Large intestine (tissue), 3 donors: ENCODE results near the gene IL17RC. TPM values are rescaled to one million over a fixed set of nuclear protein-coding genes. Genes with fewer than 3 reads are reported as not detected.

ENCODE experiments used
- DNase-seq, 2 donors: peaks; one replicate each; pipeline versions ENCODE4 v3.0.0 to v3.0.0-alpha.2; 2013
- H3K27ac ChIP-seq: one replicate; pipeline ENCODE4 v1.5.1; 2013; ENCODE audit warnings: low read length
- H3K27me3 ChIP-seq: 2 replicates; pipeline ENCODE4 v1.6.1; 2013; ENCODE audit warnings: low read length; ENCODE audit not compliant: control insufficient read depth, insufficient read depth
- H3K36me3 ChIP-seq: 2 replicates; pipeline ENCODE4 v1.6.1; 2013; ENCODE audit warnings: low read length; ENCODE audit not compliant: control insufficient read depth, insufficient read depth
- H3K4me1 ChIP-seq: one replicate; pipeline ENCODE4 v1.6.1; 2013; ENCODE audit warnings: low read length; ENCODE audit not compliant: control insufficient read depth, insufficient read depth
- H3K4me3 ChIP-seq: one replicate; pipeline ENCODE4 v1.5.1; 2013; ENCODE audit warnings: low read length
- H3K9me3 ChIP-seq: one replicate; pipeline ENCODE4 v1.6.1; 2013; ENCODE audit warnings: mild to moderate bottlenecking, low read depth, low read length, moderate library complexity; ENCODE audit not compliant: control insufficient read depth
- WGBS: methylation state at CpG from one replicate; pipeline ENCODE4 v1.1.5; 2013; ENCODE audit warnings: low lambda C conversion rate; ENCODE audit not compliant: insufficient coverage; 5-methylcytosine and 5-hydroxymethylcytosine counted together
- polyA plus RNA-seq: library from polyadenylated mRNA; unstranded; fragments of 120-200 nt; gene quantifications from one replicate; pipeline ENCODE4 v1.2.1, GENCODE V29; 2013

IL17RC gene
- polyA plus RNA-seq, 1 donor = 36.3 TPM

GRCh38 chr3:9916346-9916733 is 558 bp upstream of the IL17RC start:
- DNase-seq = peak in 1 of 2 donors; percentile 38
- Histone ChIP-seq H3K4me3 (peak overlapping the region; percentile 56), H3K36me3 (peaks cover 31% of the 10 kb centered on the region), H3K4me1 (peaks cover 35% of the 10 kb centered on the region), H3K27ac (peak overlapping the region; percentile 93), H3K9me3 (no peaks in the 10 kb centered on the region), H3K27me3 (no peaks in the 10 kb centered on the region)
- no CpG with 5 or more reads among the region's 7 CpGs for WGBS

DNA sequence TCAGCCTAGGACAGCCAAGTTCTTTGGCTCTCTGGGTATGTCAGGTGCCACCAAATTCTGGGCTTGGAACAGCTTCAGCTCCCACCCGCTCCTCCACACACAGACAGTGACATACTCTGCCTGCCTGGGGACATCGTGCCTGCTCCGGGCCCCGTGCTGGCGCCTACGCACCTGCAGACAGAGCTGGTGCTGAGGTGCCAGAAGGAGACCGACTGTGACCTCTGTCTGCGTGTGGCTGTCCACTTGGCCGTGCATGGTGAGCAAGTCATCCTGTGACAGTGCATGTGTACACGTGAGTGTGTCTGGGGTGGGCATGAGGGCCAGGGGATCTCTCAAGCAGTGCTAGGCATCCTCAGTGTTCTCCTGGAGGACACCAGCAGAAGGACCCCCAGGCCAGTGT is 922 bp downstream of the IL17RC start:
- no peaks in the 10 kb centered on the region for H3K9me3 ChIP-seq
- peaks cover 26% of the 10 kb centered on the region for H3K36me3 ChIP-seq
- WGBS = no CpG with 5 or more reads among the region's 10 CpGs
- no peaks in the 10 kb centered on the region for H3K27me3 ChIP-seq
- no peak overlapping the region for H3K27ac ChIP-seq
- H3K4me3 ChIP-seq = no peak overlapping the region
- DNase-seq = no peak
- peaks cover 35% of the 10 kb centered on the region for H3K4me1 ChIP-seq

DNA sequence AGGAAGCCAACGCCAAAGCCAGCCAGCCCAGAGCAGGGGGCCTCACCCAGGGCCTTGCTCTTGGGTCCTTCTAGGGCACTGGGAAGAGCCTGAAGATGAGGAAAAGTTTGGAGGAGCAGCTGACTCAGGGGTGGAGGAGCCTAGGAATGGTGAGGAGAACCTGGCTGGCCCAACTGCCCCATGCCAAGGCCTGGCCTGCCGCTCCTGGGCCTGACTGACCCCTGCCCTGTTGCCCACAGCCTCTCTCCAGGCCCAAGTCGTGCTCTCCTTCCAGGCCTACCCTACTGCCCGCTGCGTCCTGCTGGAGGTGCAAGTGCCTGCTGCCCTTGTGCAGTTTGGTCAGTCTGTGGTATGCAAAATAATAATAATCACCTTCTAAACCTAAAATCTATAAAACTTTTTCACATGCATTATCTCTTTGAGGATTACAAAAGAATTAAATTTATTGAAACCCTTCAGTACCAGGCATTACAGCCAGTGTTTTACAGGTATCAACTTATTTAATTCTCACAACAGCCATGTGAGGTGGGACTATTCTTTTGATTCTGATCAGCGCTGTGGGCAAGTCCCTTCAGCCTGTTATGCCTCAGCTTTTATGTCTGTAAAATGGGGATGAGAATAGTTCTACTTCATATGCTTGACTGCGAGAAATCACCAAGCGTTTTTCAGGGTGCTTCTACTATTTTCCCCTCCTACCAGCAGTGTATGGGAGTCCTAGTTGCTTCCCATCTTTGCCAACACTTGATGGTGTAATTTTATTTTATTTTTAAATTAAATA is 1.6 kb downstream of the IL17RC start:
- 100% methylated on average over 1 of the region's 8 CpGs for WGBS

GRCh38 chr3:9928158-9928557 is 11.3 kb downstream of the IL17RC start:
- Histone ChIP-seq H3K4me1 (no peaks in the 10 kb centered on the region), H3K27me3 (no peaks in the 10 kb centered on the region), H3K27ac (no peak overlapping the region), H3K9me3 (no peaks in the 10 kb centered on the region), H3K36me3 (peaks cover 37% of the 10 kb centered on the region), H3K4me3 (no peak overlapping the region)
- WGBS = no CpG with 5 or more reads among the region's 23 CpGs
- DNase-seq = no peak

More for the DNA sequence above, 1.6 kb downstream of the IL17RC start:
- peaks cover 26% of the 10 kb centered on the region for H3K36me3 ChIP-seq
- no peak overlapping the region for H3K27ac ChIP-seq
- H3K9me3 ChIP-seq = no peaks in the 10 kb centered on the region
- no peak overlapping the region for H3K4me3 ChIP-seq
- DNase-seq = no peak
- no peaks in the 10 kb centered on the region for H3K27me3 ChIP-seq
- peaks cover 35% of the 10 kb centered on the region for H3K4me1 ChIP-seq

- Histone ChIP-seq H3K4me3 (no peak overlapping the region), H3K4me1 (peaks cover 15% of the 10 kb centered on the region), H3K27ac (no peak overlapping the region), H3K9me3 (no peaks in the 10 kb centered on the region), H3K27me3 (no peaks in the 10 kb centered on the region), H3K36me3 (peaks cover 23% of the 10 kb centered on the region)
- WGBS = 92% methylated on average over 2 of the region's 4 CpGs
- no peak for DNase-seq
Observed at GRCh38 chr3:9930804-9931418, 14.0 kb downstream of the IL17RC start.

DNA sequence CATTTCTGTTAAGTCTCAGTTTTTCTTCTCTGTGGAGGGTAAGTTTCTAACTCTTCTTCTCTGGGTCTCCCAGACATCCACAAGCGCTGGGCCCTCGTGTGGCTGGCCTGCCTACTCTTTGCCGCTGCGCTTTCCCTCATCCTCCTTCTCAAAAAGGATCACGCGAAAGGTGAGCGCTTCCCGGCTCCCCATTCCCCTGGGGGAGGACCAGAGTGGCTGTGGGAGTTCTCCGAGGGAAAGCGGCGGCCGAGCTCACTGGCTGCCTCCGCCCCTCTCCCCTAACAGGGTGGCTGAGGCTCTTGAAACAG is 15.6 kb downstream of the IL17RC start:
- Histone ChIP-seq H3K36me3 (peaks cover 29% of the 10 kb centered on the region), H3K4me1 (peaks cover 15% of the 10 kb centered on the region), H3K9me3 (no peaks in the 10 kb centered on the region), H3K27me3 (no peaks in the 10 kb centered on the region), H3K4me3 (peak overlapping the region; percentile 82), H3K27ac (peak overlapping the region; percentile 94)
- WGBS = no CpG with 5 or more reads among the region's 13 CpGs
- DNase-seq = no peak

DNA sequence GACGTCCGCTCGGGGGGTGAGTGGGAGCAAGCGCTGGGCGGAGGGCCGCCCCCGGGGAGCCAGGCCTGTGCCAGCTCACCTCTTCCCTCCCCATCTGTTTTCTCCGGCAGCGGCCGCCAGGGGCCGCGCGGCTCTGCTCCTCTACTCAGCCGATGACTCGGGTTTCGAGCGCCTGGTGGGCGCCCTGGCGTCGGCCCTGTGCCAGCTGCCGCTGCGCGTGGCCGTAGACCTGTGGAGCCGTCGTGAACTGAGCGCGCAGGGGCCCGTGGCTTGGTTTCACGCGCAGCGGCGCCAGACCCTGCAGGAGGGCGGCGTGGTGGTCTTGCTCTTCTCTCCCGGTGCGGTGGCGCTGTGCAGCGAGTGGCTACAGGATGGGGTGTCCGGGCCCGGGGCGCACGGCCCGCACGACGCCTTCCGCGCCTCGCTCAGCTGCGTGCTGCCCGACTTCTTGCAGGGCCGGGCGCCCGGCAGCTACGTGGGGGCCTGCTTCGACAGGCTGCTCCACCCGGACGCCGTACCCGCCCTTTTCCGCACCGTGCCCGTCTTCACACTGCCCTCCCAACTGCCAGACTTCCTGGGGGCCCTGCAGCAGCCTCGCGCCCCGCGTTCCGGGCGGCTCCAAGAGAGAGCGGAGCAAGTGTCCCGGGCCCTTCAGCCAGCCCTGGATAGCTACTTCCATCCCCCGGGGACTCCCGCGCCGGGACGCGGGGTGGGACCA is 16.1 kb downstream of the IL17RC start:
- peak overlapping the region; percentile 94 for H3K27ac ChIP-seq
- peak; percentile 77 to 84 for DNase-seq
- peak overlapping the region; percentile 82 for H3K4me3 ChIP-seq
- H3K4me1 ChIP-seq = peaks cover 15% of the 10 kb centered on the region
- H3K9me3 ChIP-seq = no peaks in the 10 kb centered on the region
- peaks cover 32% of the 10 kb centered on the region for H3K36me3 ChIP-seq
- no CpG with 5 or more reads among the region's 77 CpGs for WGBS
- no peaks in the 10 kb centered on the region for H3K27me3 ChIP-seq

- Histone ChIP-seq H3K36me3 (peaks cover 30% of the 10 kb centered on the region), H3K27ac (peak within 1 kb of the TSS; percentile 94), H3K27me3 (no peaks in the 10 kb centered on the region), H3K9me3 (no peaks in the 10 kb centered on the region), H3K4me1 (peaks cover 15% of the 10 kb centered on the region), H3K4me3 (peak within 1 kb of the TSS; percentile 82)
- peak; percentile 96 to 98 for DNase-seq
- WGBS = 0% methylated on average over 5 of the region's 50 CpGs
Observed at GRCh38 chr3:9933561-9934234, 16.8 kb downstream of the IL17RC start, which contains the start of gene CRELD1. TSS of gene CRELD1 (plus strand) at chr3:9933834. CDS start at chr3:9934439, 605 bp downstream.

- Histone ChIP-seq H3K27me3 (no peaks in the 10 kb centered on the region), H3K4me1 (peaks cover 15% of the 10 kb centered on the region), H3K4me3 (peak overlapping the region; percentile 82), H3K36me3 (peaks cover 30% of the 10 kb centered on the region), H3K9me3 (no peaks in the 10 kb centered on the region), H3K27ac (peak overlapping the region; percentile 94)
- WGBS = no CpG with 5 or more reads among the region's 11 CpGs
- peak in 1 of 2 donors; percentile 22 for DNase-seq
Observed at GRCh38 chr3:9934235-9934621, 17.3 kb downstream of the IL17RC start.

- Histone ChIP-seq H3K4me3 (peak overlapping the region; percentile 82), H3K27ac (no peak overlapping the region), H3K4me1 (peaks cover 15% of the 10 kb centered on the region), H3K36me3 (peaks cover 24% of the 10 kb centered on the region), H3K27me3 (no peaks in the 10 kb centered on the region), H3K9me3 (no peaks in the 10 kb centered on the region)
- DNase-seq = no peak
- WGBS = 56% methylated on average over 4 of the region's 4 CpGs
Observed at GRCh38 chr3:9934993-9935392, 18.1 kb downstream of the IL17RC start.
